COLO829 (cell line): ENCODE measurements around the gene SDK1.

Experiments
- DNase-seq: peaks from one replicate; pipeline ENCODE4 v3.0.0; 2012; ENCODE audit warnings: low spot score

Gene SDK1

GRCh38 chr7:3292694-3293093, 8.4 kb upstream of the SDK1 start:
- DNase-seq, result no peak

- DNase-seq, result no peak
These were observed 6.5 kb upstream of the SDK1 start for GRCh38 chr7:3294432-3295100.

- DNase-seq, result no peak
These were observed 3.8 kb upstream of the SDK1 start for GRCh38 chr7:3297105-3297819.

- DNase-seq, result no peak
These were observed 816 bp upstream of the SDK1 start for GRCh38 chr7:3300221-3300650.

GRCh38 chr7:3301449-3301731, 338 bp downstream of the SDK1 start:
- no peak for DNase-seq

- no peak for DNase-seq
These were observed 973 bp downstream of the SDK1 start for GRCh38 chr7:3301831-3302618.

- no peak for DNase-seq
These were observed 1.7 kb downstream of the SDK1 start for GRCh38 chr7:3302681-3303320.

GRCh38 chr7:3304131-3304530, 3.1 kb downstream of the SDK1 start:
- DNase-seq, result no peak

GRCh38 chr7:3307435-3307834, 6.4 kb downstream of the SDK1 start:
- DNase-seq, result no peak

GRCh38 chr7:3309140-3309539, 8.1 kb downstream of the SDK1 start:
- no peak for DNase-seq

GRCh38 chr7:3309956-3310355, 8.9 kb downstream of the SDK1 start:
- no peak for DNase-seq

- DNase-seq, result no peak
These were observed 9.8 kb downstream of the SDK1 start for GRCh38 chr7:3310884-3311283.

GRCh38 chr7:3312583-3312982, 11.5 kb downstream of the SDK1 start:
- DNase-seq, result no peak

- no peak for DNase-seq
These were observed 17.8 kb downstream of the SDK1 start for GRCh38 chr7:3318874-3319273.

GRCh38 chr7:3321206-3321605, 20.2 kb downstream of the SDK1 start:
- DNase-seq, result no peak

- no peak for DNase-seq
These were observed 20.7 kb downstream of the SDK1 start for GRCh38 chr7:3321745-3322144.

GRCh38 chr7:3326246-3326645, 25.2 kb downstream of the SDK1 start:
- no peak for DNase-seq

GRCh38 chr7:3327099-3327498, 26.0 kb downstream of the SDK1 start:
- DNase-seq, result no peak

- no peak for DNase-seq
These were observed 26.6 kb downstream of the SDK1 start for GRCh38 chr7:3327655-3328054.

GRCh38 chr7:3332308-3332707, 31.3 kb downstream of the SDK1 start:
- DNase-seq, result no peak

- DNase-seq, result no peak
These were observed 32.8 kb downstream of the SDK1 start for GRCh38 chr7:3333861-3334260.

GRCh38 chr7:3336042-3336665, 35.1 kb downstream of the SDK1 start:
- DNase-seq, result no peak
